Fibroblast of the aortic adventitia (primary cell): ENCODE data around the gene MPV17. TPM values are rescaled to one million over a fixed set of nuclear protein-coding genes. Genes with fewer than 3 reads are reported as not detected.
"Not testable (repeated sequence)": the region's sequence is repeated elsewhere in the genome, so short reads cannot be mapped to it uniquely, and the experiment has no call there.

Source experiments
- DNase-seq: peaks from one replicate; pipeline ENCODE4 v3.0.0-alpha.2; 2010; ENCODE audit warnings: low read depth
- H3K4me3 ChIP-seq: 2 replicates; pipeline ENCODE4 v1.5.1; 2011; ENCODE audit warnings: low read depth, mild to moderate bottlenecking, control low read depth, low read length, moderate library complexity
- total RNA-seq: library from RNA; depleted of rRNA; stranded (reverse); fragments of >200 nt; gene quantifications from 2 replicates; pipeline ENCODE4 v1.2.3, GENCODE V29; 2012; ENCODE audit warnings: low replicate concordance
- TF ChIP-seq, protein P1 (sequence below): IDR thresholded peaks from 2 replicates; pipeline ENCODE4 v1.5.1; 2011; ENCODE audit warnings: mild to moderate bottlenecking, low read length, control low read depth, inconsistent platforms; ENCODE audit not compliant: insufficient read depth

The MPV17 gene
- total RNA-seq, 1 donor = 92.8 TPM

DNA sequence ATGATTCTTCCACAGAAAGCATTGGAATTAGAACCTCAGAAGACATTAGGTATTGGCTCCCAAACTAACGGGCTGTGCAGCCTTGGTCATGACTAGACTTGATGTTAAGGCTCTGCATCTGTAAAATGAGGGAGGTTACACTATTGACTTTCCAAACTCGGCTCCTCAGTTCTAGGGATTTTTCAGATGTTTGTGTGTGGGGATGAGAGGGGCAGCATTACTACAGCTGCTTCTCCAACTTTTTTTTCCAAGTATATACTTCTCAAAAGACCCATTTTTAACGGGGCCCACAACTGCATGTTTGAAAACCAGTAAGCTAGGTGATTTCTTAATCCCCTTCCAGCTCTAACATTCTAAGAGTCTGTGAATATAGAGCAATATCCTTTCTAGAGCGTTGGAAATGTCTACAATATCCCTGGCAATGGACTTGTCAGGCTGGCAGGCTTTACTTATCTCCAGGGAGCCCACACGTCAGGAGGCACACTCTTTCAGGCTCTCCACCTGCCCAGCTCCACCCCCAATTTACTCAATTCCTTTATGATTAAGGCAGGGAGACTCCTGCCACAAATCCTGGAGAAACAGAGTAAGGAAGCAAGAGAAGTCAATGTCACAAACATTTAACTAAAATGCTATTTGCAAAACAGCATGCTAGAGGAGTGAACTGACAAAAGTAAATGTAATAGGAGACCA is 844 bp upstream of the MPV17 start:
- peak; percentile 18 for DNase-seq
- peak overlapping the region; percentile 97 for H3K4me3 ChIP-seq
- TF ChIP-seq, protein P1, sequence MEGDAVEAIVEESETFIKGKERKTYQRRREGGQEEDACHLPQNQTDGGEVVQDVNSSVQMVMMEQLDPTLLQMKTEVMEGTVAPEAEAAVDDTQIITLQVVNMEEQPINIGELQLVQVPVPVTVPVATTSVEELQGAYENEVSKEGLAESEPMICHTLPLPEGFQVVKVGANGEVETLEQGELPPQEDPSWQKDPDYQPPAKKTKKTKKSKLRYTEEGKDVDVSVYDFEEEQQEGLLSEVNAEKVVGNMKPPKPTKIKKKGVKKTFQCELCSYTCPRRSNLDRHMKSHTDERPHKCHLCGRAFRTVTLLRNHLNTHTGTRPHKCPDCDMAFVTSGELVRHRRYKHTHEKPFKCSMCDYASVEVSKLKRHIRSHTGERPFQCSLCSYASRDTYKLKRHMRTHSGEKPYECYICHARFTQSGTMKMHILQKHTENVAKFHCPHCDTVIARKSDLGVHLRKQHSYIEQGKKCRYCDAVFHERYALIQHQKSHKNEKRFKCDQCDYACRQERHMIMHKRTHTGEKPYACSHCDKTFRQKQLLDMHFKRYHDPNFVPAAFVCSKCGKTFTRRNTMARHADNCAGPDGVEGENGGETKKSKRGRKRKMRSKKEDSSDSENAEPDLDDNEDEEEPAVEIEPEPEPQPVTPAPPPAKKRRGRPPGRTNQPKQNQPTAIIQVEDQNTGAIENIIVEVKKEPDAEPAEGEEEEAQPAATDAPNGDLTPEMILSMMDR = no peak

DNA sequence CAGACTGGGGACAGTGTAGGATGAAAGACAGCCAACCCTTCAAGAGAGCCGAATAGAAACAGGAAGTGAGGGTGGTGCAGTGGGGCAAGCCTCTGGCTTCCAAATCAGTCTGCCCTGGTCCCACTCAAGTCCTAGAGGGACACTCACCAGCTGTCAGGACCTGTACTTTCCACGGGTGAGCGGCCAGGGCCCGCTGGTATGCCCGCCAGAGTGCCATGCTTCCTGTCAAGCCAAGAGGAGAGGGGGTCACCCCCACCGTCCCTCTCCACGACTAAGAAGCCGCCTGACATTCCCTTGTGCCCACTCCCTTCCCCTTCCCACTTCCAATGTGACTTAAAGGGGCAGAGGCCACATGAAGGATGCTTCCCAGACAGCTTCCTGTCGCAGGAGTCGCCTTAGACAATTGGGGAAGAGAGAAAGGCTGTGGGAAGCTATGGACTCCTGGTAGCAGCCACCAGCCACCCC is 564 bp downstream of the MPV17 start:
- TF ChIP-seq, protein P1 = no peak
- peak; percentile 10 for DNase-seq
- peak overlapping the region; percentile 97 for H3K4me3 ChIP-seq

DNA sequence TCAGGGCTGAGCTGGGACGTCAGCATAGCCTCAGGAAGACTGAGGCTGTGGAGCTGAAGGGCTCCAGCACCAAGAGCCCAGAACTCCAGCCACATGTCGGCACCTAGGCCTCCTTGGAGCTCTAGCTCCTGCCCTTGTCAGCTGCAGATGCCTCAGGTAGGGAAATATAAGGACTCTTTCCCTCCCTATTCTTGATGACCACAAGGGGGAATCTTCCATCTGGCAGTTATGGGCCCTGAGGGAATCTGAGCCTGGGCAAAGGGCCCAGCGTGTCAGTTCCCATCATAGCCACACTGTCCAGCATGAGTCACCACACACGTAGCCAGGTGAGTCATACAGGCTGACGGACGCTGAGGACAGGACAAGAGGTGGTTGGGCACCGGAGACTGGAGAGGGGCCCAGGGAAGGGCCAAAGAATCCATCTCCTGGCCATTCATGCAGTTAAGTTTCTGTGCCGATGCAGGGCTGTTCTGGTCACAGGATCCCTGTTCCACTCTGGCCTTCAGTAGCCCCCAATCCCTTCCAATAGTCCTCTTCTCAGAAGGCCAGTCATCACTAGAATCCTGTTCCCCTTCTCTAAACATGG is 1.8 kb downstream of the MPV17 start:
- peak; percentile 98 for DNase-seq
- H3K4me3 ChIP-seq = peak overlapping the region; percentile 39
- TF ChIP-seq, protein P1 = peak; percentile 73

DNA sequence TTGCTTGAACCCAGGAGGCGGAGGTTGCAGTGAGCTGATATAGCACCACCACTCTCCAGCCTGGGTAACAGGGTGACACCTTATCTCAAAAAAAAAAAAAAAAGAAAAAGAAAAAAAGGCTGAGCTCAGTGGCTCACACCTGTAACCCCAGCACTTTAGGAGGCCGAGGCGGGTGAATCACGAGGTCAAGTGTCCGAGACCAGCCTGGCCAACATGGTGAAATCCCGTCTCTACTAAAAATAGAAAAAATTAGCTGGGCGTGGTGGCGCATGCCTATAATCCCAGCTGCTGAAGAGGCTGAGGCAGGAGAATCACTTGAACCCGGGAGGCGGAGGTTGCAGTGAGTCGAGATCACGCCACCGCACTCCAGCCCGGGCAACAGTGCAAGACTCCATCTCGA is 3.1 kb downstream of the MPV17 start:
- DNase-seq, H3K4me3 ChIP-seq: not testable (repeated sequence)

DNA sequence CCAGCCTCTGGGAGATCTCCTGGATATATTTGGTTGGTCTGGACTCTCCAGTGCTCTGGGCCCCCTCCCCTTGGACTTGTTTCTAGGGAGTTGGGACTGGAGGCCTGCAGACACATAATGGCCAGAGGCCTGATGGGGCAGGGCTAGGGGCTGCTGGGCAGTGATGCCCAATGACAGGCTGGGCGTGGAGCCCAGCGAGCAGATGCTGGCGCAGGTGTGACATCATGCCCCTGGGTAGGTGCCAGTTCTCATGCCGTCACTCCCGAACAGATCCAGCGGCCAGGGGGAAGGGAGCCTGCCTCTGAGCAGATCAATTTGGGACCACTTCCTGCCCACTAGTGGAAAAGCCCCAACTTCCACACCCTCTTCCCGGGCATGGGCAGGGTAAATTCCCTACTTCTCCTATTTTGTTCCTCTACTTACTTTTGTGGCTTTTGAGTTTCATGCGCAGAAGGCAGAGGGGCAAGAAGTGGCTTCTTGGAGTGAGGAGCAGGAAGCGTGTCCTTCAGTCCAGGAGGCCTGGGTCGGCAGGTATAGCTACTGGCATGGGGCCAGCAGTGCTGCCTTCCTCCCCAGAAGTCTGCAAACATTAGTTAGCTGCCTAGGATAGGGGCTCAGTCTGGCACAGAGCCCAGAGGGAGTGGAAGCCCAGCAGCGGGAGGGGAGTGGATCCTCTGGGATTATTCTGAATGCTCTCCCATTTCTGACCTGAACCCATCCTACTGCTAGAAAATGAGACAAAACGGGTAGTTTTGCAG is 6.1 kb downstream of the MPV17 start:
- DNase-seq = peak; percentile 15
- TF ChIP-seq, protein P1 = no peak

DNA sequence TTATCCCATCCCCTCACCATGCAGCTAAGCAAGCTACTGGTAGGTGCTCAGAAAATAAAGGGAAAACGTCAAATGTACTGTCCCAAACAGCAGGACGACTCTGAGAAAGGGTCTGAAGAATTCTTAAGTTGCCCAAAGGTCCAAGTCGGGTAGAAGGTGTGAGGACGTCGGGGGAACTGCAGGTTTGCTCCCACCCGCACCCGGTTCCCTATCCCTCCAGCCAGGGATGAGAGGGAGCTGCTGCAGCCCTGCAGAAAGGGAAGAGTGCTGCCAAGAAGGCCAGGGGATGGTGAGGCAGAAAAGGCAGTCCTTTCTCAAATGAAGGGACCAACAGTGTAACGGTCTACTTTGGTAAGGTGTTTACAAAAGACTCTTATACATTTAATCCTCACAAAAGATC is 7.8 kb downstream of the MPV17 start:
- no peak for DNase-seq
- TF ChIP-seq, protein P1 = no peak
- H3K4me3 ChIP-seq = no peak overlapping the region

More for the DNA sequence above, 6.1 kb downstream of the MPV17 start:
- H3K4me3 ChIP-seq = no peak overlapping the region

DNA sequence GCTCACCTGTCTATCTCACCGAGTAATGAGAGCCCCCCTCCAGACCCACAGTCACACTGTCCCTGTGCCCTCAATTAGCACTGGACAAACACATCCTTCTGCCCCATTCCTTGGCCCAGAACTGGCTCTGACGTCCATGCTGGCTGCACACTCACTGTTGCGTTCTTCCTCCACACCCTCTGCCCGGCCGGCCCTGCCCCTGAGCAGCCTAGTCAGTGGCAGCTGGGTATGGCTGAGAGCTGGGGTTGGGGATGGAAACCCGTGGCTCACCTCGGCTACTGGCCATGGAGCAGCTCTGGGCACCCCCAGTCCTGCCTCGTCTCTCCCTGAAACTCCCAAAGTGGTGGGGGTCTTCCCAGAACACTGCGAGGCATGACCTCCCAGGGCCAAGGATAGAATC is 8.2 kb downstream of the MPV17 start:
- TF ChIP-seq, protein P1 = no peak
- DNase-seq = no peak
- no peak overlapping the region for H3K4me3 ChIP-seq
